Lower leg skin (tissue), 3 donors: ENCODE results near the gene SEC16A.

ENCODE experiments used
- POLR2A ChIP-seq, 2 donors: fragments of 450-650 bp; IDR thresholded peaks; one replicate each; pipeline ENCODE4 v1.6.1; 2016 to 2017; ENCODE audit warnings: antibody characterized with exemption in 2 of 2, mild to moderate bottlenecking in 1 of 2, moderate library complexity in 1 of 2
- TF ChIP-seq, protein P1 (sequence below), 3 donors: fragments of 450-650 bp; IDR thresholded peaks; one replicate each; pipeline ENCODE4 v1.5.1; 2016; ENCODE audit warnings: antibody characterized with exemption in 3 of 3, mild to moderate bottlenecking in 3 of 3, moderate library complexity in 2 of 3

DNA sequence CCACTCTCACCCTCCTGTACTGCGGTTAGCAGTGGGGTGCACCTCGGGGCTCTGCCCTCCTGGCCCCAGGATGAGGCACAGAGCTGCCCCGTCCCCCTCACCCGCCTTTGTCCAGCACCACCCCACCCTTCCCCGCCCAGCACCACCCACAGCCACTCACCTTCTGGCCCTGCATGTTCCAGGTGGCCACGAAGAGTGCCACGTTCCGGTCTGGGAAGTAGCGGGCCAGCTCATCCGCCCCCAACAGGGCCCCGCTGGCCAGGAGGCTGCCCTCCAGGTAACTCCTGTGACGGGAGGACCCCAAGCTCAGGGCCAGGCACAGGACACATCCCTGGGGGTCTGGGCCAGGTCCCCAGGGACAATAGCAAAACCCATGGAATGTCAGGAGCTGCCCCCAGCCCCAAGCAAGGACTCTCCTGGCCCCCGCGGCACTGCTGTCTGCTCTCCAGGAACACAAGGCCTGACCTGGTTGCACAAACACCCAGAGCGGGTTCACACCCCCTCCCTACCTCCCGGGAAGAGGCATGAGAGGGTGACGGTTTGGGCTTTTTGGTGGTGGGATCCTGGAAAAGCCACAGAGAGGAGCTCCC, 48.2 kb downstream of the SEC16A start:
- TF ChIP-seq, protein P1, sequence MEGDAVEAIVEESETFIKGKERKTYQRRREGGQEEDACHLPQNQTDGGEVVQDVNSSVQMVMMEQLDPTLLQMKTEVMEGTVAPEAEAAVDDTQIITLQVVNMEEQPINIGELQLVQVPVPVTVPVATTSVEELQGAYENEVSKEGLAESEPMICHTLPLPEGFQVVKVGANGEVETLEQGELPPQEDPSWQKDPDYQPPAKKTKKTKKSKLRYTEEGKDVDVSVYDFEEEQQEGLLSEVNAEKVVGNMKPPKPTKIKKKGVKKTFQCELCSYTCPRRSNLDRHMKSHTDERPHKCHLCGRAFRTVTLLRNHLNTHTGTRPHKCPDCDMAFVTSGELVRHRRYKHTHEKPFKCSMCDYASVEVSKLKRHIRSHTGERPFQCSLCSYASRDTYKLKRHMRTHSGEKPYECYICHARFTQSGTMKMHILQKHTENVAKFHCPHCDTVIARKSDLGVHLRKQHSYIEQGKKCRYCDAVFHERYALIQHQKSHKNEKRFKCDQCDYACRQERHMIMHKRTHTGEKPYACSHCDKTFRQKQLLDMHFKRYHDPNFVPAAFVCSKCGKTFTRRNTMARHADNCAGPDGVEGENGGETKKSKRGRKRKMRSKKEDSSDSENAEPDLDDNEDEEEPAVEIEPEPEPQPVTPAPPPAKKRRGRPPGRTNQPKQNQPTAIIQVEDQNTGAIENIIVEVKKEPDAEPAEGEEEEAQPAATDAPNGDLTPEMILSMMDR (IDR thresholded peaks at IDR 0.05), result no peak
- no peak for TF ChIP-seq POLR2A (IDR thresholded peaks at IDR 0.05)
